NCI-H524 (cell line): ENCODE results near the gene C2orf74.
"Not testable (repeated sequence)": the region's sequence is repeated elsewhere in the genome, so short reads cannot be mapped to it uniquely, and the experiment has no call there.

Experiments
- DNase-seq, 2 experiments: peaks; one replicate each; lab custom pipeline; 2025; lab: John Stamatoyannopoulos, UW

Gene C2orf74

GRCh38 chr2:61161888-61162287, at the start of gene C2orf74:
Gene C2orf74 (plus strand): TSS chr2:61162188. CDS start chr2:61162515, 327 bp downstream.
- DNase-seq: no peak

DNA sequence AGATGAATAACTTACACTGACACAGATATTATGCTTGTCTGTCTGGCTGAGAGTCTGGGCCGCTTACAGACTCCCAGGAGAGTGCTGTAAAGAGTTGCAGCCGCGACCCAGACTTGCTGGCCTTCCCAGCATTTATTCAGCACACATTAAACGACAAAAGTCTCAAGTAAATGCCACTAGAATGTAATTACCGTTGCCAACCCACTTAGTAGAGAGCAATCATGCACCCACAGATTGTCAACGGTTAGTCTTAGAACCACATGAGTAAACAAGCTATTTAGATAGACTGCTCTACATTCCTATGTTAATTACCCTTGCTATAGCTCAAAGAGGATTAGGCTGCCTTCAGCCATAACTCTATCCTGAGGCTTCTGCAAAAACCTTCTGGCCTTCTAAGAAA, 47.8 kb upstream of the C2orf74 start:
- DNase-seq: no peak

DNA sequence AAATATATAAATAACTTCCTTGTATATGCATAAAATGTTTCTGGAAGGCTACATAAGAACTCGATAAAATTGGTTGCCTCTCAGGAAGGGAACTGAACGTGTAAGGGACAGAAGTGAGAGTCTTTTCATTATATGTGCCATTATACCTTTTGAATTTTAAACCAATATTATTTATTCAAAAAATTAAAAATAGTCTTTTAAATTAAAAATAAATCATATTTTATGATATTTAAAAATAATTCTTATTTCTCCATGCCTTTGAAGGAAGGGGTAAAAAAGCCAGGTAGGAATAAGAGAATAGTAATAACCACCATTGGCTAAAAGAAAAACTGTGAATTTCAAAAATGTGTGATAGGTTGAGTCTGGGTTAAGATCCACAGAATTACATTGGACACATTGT, 45.7 kb upstream of the C2orf74 start:
- DNase-seq: no peak

DNA sequence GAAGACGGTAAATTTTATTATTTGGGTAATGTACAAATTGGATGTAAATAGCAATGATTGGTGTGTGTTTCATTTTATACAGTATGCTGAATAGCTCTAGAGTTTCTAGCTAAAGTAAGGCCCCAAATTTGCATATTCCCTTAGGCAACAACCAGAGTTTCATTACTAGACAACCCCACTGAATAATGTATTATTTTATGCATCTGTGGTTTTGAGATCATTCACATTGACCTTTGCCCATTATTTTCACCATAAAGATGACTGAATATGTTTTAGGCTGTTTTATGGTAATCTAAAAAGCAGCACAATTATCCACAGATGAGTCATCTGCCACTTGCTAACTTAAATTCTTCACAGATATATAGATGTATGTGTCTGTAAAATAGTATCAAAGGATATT, 44.5 kb upstream of the C2orf74 start:
- DNase-seq: no peak

- no peak for DNase-seq
Observed at GRCh38 chr2:61125123-61125710, 36.8 kb upstream of the C2orf74 start.

DNA sequence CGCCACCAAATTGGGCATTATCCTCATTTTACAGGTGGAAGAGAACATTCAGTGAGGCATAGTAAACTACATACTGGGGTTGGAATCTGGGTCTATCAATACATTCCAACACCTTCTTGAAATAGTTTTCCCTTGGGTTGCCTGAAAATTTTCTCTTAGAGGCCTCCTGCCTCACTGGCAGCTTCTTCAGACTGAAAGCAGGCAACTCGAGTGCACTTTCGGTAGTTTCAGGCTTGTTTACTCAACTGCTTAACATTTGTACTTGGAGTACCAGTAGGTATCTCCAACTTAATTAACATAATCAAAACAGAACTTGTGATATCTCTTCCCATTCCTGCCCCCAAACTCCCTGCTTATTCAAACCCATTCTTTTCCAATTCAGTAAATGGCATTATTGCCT, 36.2 kb upstream of the C2orf74 start:
- no peak for DNase-seq

DNA sequence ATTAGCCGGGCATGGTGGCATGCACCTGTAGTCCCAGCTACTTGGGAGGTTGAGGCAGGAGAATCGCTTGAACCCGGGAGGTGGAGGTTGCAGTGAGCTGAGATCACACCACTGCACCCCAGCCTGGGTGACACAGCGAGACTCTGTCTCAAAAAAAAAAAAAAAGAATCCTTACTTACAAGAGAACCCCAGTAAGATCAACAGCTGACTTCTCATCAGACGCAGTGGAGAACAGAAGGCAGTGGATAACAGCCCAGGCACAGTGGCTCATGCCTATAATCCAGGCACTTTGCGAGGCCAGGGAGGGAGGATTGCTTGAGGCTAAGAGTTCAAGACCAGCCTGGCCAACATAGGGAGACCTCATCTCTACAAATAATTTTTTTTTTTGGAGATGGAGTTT, 33.9 kb upstream of the C2orf74 start:
- DNase-seq: not testable (repeated sequence)

- DNase-seq: no peak
Observed at GRCh38 chr2:61134141-61134540, 27.8 kb upstream of the C2orf74 start.

DNA sequence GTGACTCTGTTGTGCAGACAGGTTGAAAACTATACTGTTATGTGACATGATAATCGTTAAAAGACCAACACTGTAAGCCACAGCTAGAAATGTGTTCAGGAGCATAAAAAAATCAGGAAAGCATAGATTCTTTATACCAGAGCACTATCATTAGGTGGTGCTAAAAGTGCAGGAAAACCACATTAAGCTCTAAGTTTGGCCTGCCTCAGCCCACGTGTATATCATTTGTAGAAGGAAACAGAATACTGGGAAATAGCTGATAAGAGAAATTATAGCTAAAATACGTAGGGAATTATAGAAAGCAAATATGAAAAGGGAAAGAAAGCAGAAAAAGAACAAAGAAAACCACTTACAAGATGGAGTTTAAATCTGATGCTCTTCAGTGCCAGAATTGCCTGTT, 26.5 kb upstream of the C2orf74 start:
- peak in 1 of 2 experiments; percentile 16 for DNase-seq

DNA sequence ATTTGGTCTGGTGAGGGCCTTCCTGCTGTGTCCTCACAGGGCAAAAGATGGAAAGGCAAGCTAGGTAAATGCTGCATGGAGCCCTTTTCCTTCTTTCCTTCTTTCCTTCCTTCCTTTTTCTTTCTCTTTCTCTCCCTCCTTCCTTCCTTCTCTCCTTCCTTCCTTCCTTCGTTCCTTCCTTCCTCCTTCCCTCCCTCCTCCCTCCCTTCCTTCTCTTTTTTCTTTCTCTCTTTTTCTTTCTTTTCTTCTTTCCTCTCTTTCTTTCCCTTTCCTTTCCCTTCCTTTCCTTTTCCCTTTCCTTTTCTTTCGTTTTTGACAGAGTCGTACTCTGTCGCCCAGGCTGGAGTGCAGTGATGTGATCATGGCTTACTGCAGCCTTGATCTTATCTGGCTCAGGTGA, 23.1 kb upstream of the C2orf74 start:
- DNase-seq: no peak

- no peak for DNase-seq
Observed at GRCh38 chr2:61141151-61141550, 20.8 kb upstream of the C2orf74 start.

GRCh38 chr2:61144697-61145268, 17.2 kb upstream of the C2orf74 start:
- DNase-seq: peak; percentile 98 to 99

DNA sequence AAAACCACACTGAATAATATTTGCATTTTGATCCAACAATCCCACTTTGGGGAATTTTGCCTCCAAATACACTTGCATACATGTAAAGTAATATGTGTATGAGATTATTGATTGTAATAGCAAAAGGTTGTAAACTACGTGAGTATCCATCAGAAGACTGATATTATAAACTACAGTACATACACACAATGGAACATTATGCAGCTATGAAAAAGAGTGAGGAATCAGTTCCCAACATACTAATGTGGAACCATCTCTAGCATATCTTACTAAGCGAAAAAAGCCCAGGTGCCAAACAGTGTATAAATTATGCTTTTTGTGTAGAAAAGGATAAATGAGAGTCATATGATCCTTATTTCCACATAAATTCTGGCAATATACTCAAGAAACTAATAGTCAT, 16.0 kb upstream of the C2orf74 start:
- DNase-seq: no peak

DNA sequence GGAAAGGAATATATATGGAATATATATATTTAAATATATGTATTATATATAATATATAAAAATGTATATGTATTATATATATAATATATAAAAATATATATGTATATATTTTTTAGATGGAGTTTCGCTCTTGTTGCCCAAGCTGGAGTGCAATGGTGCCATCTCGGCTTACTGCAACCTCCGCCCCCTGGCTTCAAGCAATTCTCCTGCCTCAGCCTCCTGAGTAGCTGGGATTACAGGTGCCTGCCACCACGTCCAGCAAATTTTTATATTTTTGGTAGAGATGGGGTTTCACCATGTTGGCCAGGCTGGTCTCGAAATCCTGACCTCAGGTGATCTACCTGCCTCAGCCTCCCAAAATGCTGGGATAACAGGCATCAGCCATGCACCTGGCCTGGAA, 13.9 kb upstream of the C2orf74 start:
- DNase-seq: not testable (repeated sequence)

DNA sequence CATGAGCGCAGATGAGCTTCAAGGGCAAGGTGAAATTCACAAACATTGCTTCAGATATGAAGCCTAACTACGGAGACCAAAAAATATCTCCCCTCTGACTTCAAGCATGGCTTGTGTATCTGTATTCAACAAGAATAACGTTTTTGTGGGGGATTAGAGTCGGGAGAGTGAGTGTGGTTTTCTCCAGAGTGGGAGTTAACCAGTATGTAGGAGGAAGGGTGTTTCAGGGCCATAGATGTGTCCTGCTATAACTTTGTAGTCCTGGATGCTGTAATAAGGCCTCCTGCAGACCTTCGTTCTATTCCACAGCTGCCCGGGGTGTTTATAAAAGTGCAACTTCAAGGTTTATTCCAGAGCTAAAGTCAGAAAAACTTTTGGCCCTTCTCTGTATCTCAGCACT, 12.9 kb upstream of the C2orf74 start:
- no peak for DNase-seq

DNA sequence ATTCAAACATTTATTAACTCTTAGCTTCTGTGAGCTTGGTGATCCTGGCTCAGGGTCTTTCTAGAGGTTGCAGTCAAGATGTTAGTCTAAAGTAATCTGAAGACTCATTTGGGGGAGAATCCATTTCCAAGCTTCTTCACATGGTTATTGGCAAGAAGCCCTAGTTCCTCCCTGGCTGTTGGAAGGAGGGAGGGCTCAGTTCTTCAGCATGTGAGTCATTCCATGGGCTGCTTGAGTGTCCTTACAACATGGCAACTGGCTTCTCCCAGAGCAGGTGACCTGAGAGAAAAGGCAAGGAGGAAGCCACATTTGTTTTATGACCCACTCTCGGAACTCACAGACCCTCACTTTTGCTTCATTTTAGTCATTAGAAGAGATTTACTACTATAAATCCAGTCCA, 10.6 kb upstream of the C2orf74 start:
- DNase-seq: no peak

GRCh38 chr2:61157371-61158003, 4.5 kb upstream of the C2orf74 start:
- no peak for DNase-seq

DNA sequence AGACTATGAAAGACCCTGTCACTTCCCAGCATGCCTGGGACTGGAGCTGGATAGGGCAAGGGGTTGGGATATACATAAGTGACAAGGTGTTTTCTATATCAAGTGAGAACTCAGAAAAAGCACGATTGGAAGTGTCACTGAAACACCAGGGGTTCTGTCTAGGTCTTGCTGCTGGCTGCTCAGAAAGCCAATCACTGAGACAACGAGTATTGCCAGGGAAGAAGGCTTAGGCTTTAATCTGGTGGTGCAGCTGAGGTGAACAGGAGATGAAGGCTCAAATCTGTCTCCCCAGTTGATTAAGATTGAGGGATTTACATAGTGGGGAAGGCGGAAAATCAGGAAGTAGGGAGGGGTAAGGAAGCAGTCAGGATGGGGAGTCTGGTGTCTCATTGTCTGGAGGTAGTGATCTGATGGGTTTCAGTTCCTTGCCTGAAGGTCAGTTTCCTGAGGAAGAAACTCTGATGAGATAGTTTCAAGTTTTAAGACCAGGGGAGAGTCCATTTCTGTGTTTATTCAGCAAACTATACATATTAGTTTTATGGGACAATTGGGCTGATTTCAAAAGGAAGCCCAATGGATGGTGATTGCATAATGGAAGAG, 3.5 kb upstream of the C2orf74 start:
- no peak for DNase-seq

GRCh38 chr2:61162721-61163120, 733 bp downstream of the C2orf74 start:
- DNase-seq: no peak

- DNase-seq: not testable (repeated sequence)
Observed at GRCh38 chr2:61165082-61165481, 3.1 kb downstream of the C2orf74 start.

DNA sequence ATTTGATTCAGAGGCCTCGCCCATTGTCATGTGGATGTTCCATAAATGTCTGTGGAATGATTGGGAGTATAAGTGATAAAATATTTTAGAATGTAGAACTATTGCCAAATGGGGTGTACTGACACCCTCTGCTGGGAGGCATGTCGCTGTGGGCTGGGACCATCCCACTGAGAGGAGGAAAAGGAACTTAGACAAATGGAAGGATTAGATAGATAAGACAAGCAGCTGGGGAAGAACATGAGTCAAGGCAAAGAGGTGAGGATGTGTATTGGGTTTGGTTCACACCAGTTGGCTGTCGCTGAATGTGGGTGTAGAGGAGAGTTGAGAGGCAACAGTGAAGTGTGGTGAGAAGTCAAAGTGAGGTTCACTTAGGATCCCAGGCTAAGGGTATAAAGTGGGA, 4.0 kb downstream of the C2orf74 start:
- no peak for DNase-seq

- no peak for DNase-seq
Observed at GRCh38 chr2:61167579-61167978, 5.6 kb downstream of the C2orf74 start.

DNA sequence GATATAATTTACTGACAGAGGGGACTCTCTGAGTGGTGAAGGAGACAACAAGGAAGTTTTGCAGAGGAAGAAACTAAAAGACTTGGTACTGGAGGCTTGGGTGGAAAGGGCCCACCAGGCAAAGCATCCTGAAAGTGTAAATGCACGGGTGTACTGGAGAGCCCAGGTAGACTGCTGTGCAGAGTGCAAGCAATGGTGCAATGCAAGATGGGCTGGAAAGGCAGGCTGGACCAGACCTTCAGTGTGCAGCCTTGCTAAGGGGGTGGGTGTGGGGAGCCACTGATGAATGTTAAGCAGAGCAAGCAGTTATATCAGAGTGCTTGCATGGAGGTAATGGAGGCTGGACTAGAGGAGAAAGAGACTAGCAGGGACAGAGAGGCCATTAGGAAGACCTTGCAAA, 10.7 kb downstream of the C2orf74 start:
- no peak for DNase-seq
